Choroid plexus epithelial cell (primary cell): ENCODE results near the gene AOX1.

ENCODE experiments used
- DNase-seq: peaks from one replicate; pipeline ENCODE4 v3.0.0-alpha.2; 2010; ENCODE audit warnings: low read depth
- H3K4me3 ChIP-seq: 2 replicates; pipeline ENCODE4 v1.5.1; 2011; ENCODE audit warnings: low read depth, mild to moderate bottlenecking, control low read depth, low read length, moderate library complexity
- CTCF ChIP-seq: conservative IDR thresholded peaks from 2 replicates; pipeline ENCODE4 v1.5.1; 2011; ENCODE audit warnings: low read depth, mild to moderate bottlenecking, control low read depth, inconsistent platforms, low read length, moderate library complexity

The AOX1 gene

DNA sequence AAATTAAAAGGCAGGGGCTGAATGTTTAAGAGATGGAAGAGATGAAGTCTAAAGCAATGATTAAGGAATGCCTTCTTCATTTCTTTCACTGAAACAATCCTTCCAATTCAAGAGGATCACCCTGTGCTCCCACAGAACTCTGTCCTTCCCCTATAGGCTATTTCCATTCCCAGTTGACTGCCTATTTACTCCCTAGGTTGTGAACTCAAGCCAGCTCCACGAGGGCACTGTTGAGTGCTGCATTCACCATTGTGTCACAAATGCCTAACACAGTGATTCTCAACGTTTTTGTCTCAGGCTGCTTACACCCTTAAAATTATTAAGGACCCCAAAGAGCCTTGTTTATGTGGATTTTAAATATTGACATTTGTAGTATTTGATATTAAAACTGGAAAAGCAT is 112.4 kb downstream of the AOX1 start:
- no peak for TF ChIP-seq CTCF
- DNase-seq: no peak
- no peak overlapping the region for H3K4me3 ChIP-seq

GRCh38 chr2:200699310-200699709 is 113.5 kb downstream of the AOX1 start:
- DNase-seq: no peak
- no peak overlapping the region for H3K4me3 ChIP-seq
- TF ChIP-seq CTCF: no peak

GRCh38 chr2:200700856-200701255 is 115.0 kb downstream of the AOX1 start:
- no peak for TF ChIP-seq CTCF

DNA sequence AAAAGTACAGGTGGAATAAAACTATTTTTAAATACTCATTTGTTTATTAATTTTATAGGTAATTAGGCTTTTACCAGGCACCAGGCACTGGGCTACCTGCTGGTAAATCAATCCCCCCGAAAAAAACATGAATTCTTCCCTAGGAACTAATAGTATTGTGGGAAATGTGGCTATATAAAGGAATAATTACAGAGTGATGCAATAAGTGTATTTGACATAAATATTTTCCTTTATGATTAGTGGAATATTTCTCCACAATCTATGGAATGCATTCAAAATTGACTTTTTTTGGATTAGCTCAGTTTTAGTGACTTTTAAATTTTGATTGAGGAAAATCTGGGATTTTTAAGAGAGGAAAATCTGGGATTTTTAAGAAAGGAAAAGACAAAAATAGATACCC is 116.2 kb downstream of the AOX1 start:
- no peak for DNase-seq
- no peak for TF ChIP-seq CTCF
- no peak overlapping the region for H3K4me3 ChIP-seq

More at GRCh38 chr2:200700856-200701255, 115.0 kb downstream of the AOX1 start:
- DNase-seq: no peak
- no peak overlapping the region for H3K4me3 ChIP-seq

- H3K4me3 ChIP-seq: no peak overlapping the region
- TF ChIP-seq CTCF: no peak
- no peak for DNase-seq
These were observed 116.9 kb downstream of the AOX1 start for GRCh38 chr2:200702646-200703118.

- peak; percentile 91 for DNase-seq
- peak; percentile 64 for TF ChIP-seq CTCF
- H3K4me3 ChIP-seq: no peak overlapping the region
These were observed 117.5 kb downstream of the AOX1 start for GRCh38 chr2:200703127-200703925.

- no peak for TF ChIP-seq CTCF
- no peak overlapping the region for H3K4me3 ChIP-seq
- DNase-seq: no peak
These were observed 118.3 kb downstream of the AOX1 start for GRCh38 chr2:200703926-200704637.
